Loucy (cell line): Measurements from ENCODE around the gene OTOA.
"Not testable (repeated sequence)": the region's sequence is repeated elsewhere in the genome, so short reads cannot be mapped to it uniquely, and the experiment has no call there.

ENCODE experiments used
- H2AFZ ChIP-seq: fragments of 200-600 bp; sonication (generic); 2 replicates; pipeline ENCODE4 v1.6.0; 2016; ENCODE audit warnings: antibody characterized with exemption, mild to moderate bottlenecking, low read length, moderate library complexity
- H3F3A ChIP-seq: fragments of 200-600 bp; 2 replicates; pipeline ENCODE4 v1.6.0; 2016; ENCODE audit warnings: antibody characterized with exemption, low read depth, mild to moderate bottlenecking
- H3K27me3 ChIP-seq: fragments of 200-600 bp; sonication (generic); 2 replicates; pipeline ENCODE4 v1.6.1; 2014; ENCODE audit warnings: low read length, mild to moderate bottlenecking; ENCODE audit not compliant: insufficient read depth, poor library complexity, severe bottlenecking
- H3K36me3 ChIP-seq: fragments of 200-600 bp; sonication (generic); 2 replicates; pipeline ENCODE4 v1.6.1; 2016; ENCODE audit warnings: low read length; ENCODE audit not compliant: insufficient read depth
- H3K4me1 ChIP-seq: fragments of 200-600 bp; sonication (generic); 2 replicates; pipeline ENCODE4 v1.5.1; 2014; ENCODE audit warnings: low read length, mild to moderate bottlenecking; ENCODE audit not compliant: insufficient read depth, poor library complexity, severe bottlenecking
- H3K4me2 ChIP-seq: fragments of 200-600 bp; sonication (generic); 2 replicates; pipeline ENCODE4 v1.6.0; 2014; ENCODE audit warnings: antibody characterized with exemption, low read length, low read depth, mild to moderate bottlenecking; ENCODE audit not compliant: poor library complexity, severe bottlenecking
- H3K4me3 ChIP-seq: fragments of 200-600 bp; sonication (generic); 2 replicates; pipeline ENCODE4 v1.5.1; 2014; ENCODE audit warnings: low read length, mild to moderate bottlenecking, mixed read lengths; ENCODE audit not compliant: poor library complexity, severe bottlenecking
- H3K79me2 ChIP-seq: fragments of 200-600 bp; sonication (generic); 2 replicates; pipeline ENCODE4 v1.6.1; 2014; ENCODE audit warnings: low read length; ENCODE audit not compliant: insufficient read depth
- H3K9ac ChIP-seq: fragments of 200-600 bp; sonication (generic); 2 replicates; pipeline ENCODE4 v1.6.0; 2014; ENCODE audit warnings: mild to moderate bottlenecking, low read depth, low read length, moderate library complexity; ENCODE audit not compliant: poor library complexity, severe bottlenecking
- H3K9me2 ChIP-seq: fragments of 200-600 bp; sonication (generic); replicated peaks from 2 replicates; pipeline ENCODE4 v1.6.1; 2016; ENCODE audit warnings: low read depth, low read length, mixed read lengths
- H3K9me3 ChIP-seq: fragments of 200-600 bp; sonication (generic); 2 replicates; pipeline ENCODE4 v1.6.1; 2014; ENCODE audit warnings: mild to moderate bottlenecking, antibody characterized with exemption, low read length, low read depth; ENCODE audit not compliant: insufficient read depth
- H4K20me1 ChIP-seq: fragments of 200-600 bp; sonication (generic); 2 replicates; pipeline ENCODE4 v1.6.0; 2014; ENCODE audit warnings: antibody characterized with exemption, low read length, mild to moderate bottlenecking; ENCODE audit not compliant: insufficient read depth, poor library complexity, severe bottlenecking
- CTCF ChIP-seq: fragments of 200-600 bp; sonication (generic); conservative IDR thresholded peaks from 2 replicates; pipeline ENCODE4 v1.5.1; 2014; ENCODE audit warnings: mild to moderate bottlenecking, antibody characterized with exemption, low read length
- EZH2phosphoT487 ChIP-seq: fragments of 200-600 bp; IDR thresholded peaks from 2 replicates; pipeline ENCODE4 v1.6.1; 2018; ENCODE audit warnings: antibody characterized with exemption, mild to moderate bottlenecking, moderate library complexity, borderline replicate concordance

Gene OTOA

GRCh38 chr16:21631951-21632575 is 31.7 kb upstream of the OTOA start:
- not testable (repeated sequence) for H3K9me3 ChIP-seq, H4K20me1 ChIP-seq, H3F3A ChIP-seq, H3K27me3 ChIP-seq, H2AFZ ChIP-seq, H3K4me2 ChIP-seq, H3K4me3 ChIP-seq, H3K4me1 ChIP-seq, H3K9me2 ChIP-seq, H3K9ac ChIP-seq
- Histone ChIP-seq H3K36me3 (peaks cover 30% of the 10 kb centered on the region), H3K79me2 (peaks cover 16% of the 10 kb centered on the region)

GRCh38 chr16:21634216-21634615 is 29.6 kb upstream of the OTOA start:
- H2AFZ ChIP-seq: no peak overlapping the region
- no peak overlapping the region for H3K9ac ChIP-seq
- no peaks in the 10 kb centered on the region for H3F3A ChIP-seq
- H3K79me2 ChIP-seq: peaks cover 3% of the 10 kb centered on the region; the same call in 1 of the 2 replicates
- no peaks in the 10 kb centered on the region for H3K9me2 ChIP-seq
- H3K4me3 ChIP-seq: no peak overlapping the region
- peaks cover 8% of the 10 kb centered on the region for H3K4me1 ChIP-seq
- no peaks in the 10 kb centered on the region for H3K9me3 ChIP-seq
- peaks cover 17% of the 10 kb centered on the region for H3K36me3 ChIP-seq
- H3K4me2 ChIP-seq: no peak overlapping the region
- H3K27me3 ChIP-seq: no peaks in the 10 kb centered on the region
- H4K20me1 ChIP-seq: peaks cover under 1% of the 10 kb centered on the region
- TF ChIP-seq EZH2phosphoT487 (no peak), CTCF (no peak)

- not testable (repeated sequence) for H3K4me1 ChIP-seq, H3K4me2 ChIP-seq, H3K9me3 ChIP-seq, H3K9me2 ChIP-seq, H3K4me3 ChIP-seq, H3K79me2 ChIP-seq, H3F3A ChIP-seq, H3K36me3 ChIP-seq, H2AFZ ChIP-seq, H4K20me1 ChIP-seq, H3K9ac ChIP-seq, H3K27me3 ChIP-seq
Observed at GRCh38 chr16:21635694-21636093, 28.1 kb upstream of the OTOA start.

- Histone ChIP-seq H3K36me3 (peaks cover 7% of the 10 kb centered on the region; the same call in 1 of the 2 replicates), H3K27me3 (no peaks in the 10 kb centered on the region), H3F3A (no peaks in the 10 kb centered on the region; the same call in 1 of the 2 replicates), H3K4me1 (peaks cover 8% of the 10 kb centered on the region), H4K20me1 (peaks cover 8% of the 10 kb centered on the region), H3K9ac (no peak overlapping the region), H3K9me2 (no peaks in the 10 kb centered on the region), H3K9me3 (no peaks in the 10 kb centered on the region), H3K79me2 (peaks cover 13% of the 10 kb centered on the region; the same call in 1 of the 2 replicates), H3K4me2 (no peak overlapping the region), H2AFZ (no peak overlapping the region), H3K4me3 (no peak overlapping the region)
- no peak for TF ChIP-seq CTCF
- no peak for TF ChIP-seq EZH2phosphoT487
Observed at GRCh38 chr16:21637032-21637968, 26.5 kb upstream of the OTOA start.
